HG02798 (cell line): Measurements from ENCODE around the gene STX5.
"Not testable (repeated sequence)": the region's sequence is repeated elsewhere in the genome, so short reads cannot be mapped to it uniquely, and the experiment has no call there.

Experiments
- ATAC-seq: cut with Tn5 transposase; IDR thresholded peaks from one replicate; pipeline ENCODE4 v1.9.1; 2021; ENCODE audit warnings: mild to moderate bottlenecking; ENCODE audit not compliant: unreplicated experiment, poor library complexity

STX5 gene

GRCh38 chr11:62832336-62833234 lies 734 bp upstream of the STX5 start, which contains the start of gene TEX54:
TSS of gene TEX54 (minus strand) at chr11:62832841.
- ATAC-seq: peak; percentile 3

- no peak for ATAC-seq
Measured at GRCh38 chr11:62830904-62831519, 839 bp downstream of the STX5 start.

GRCh38 chr11:62828130-62828529 lies 3.7 kb downstream of the STX5 start:
- ATAC-seq: not testable (repeated sequence)

- ATAC-seq: no peak
Measured at GRCh38 chr11:62823677-62824076, 8.2 kb downstream of the STX5 start.

- no peak for ATAC-seq
Measured at GRCh38 chr11:62817129-62817528, 14.7 kb downstream of the STX5 start.

- ATAC-seq: no peak
Measured at GRCh38 chr11:62816557-62816956, 15.3 kb downstream of the STX5 start.

GRCh38 chr11:62811659-62812058 lies 20.2 kb downstream of the STX5 start:
- ATAC-seq: no peak

- no peak for ATAC-seq
Measured at GRCh38 chr11:62810748-62811147, 21.1 kb downstream of the STX5 start.

- ATAC-seq: no peak
Measured at GRCh38 chr11:62806611-62807121, 25.2 kb downstream of the STX5 start.

GRCh38 chr11:62805961-62806441 lies 25.9 kb downstream of the STX5 start:
- no peak for ATAC-seq

GRCh38 chr11:62805076-62805892 lies 26.6 kb downstream of the STX5 start, which contains the start of gene NXF1:
TSS of gene NXF1 (minus strand) at chr11:62805440. CDS start at chr11:62805356, 84 bp downstream.
- ATAC-seq: peak; percentile 86

- ATAC-seq: peak; percentile 7
Measured at GRCh38 chr11:62804310-62805075, 27.4 kb downstream of the STX5 start.

- ATAC-seq: no peak
Measured at GRCh38 chr11:62801071-62801470, 30.8 kb downstream of the STX5 start.

- no peak for ATAC-seq
Measured at GRCh38 chr11:62799486-62799885, 32.4 kb downstream of the STX5 start.

GRCh38 chr11:62796281-62796680 lies 35.6 kb downstream of the STX5 start:
- ATAC-seq: no peak

GRCh38 chr11:62794201-62794775 lies 37.6 kb downstream of the STX5 start:
- ATAC-seq: no peak

GRCh38 chr11:62792202-62792575 lies 39.7 kb downstream of the STX5 start:
- ATAC-seq: no peak

GRCh38 chr11:62791501-62792201 lies 40.2 kb downstream of the STX5 start, which contains the start of gene TMEM223:
TSS of gene TMEM223 (minus strand) at chr11:62792006. CDS start at chr11:62791994, 12 bp downstream.
- peak; percentile 73 for ATAC-seq

- no peak for ATAC-seq
Measured at GRCh38 chr11:62789576-62789975, 42.3 kb downstream of the STX5 start.
